ENCODE results near the gene SLC39A6.

- TF ChIP-seq POLR2A (IDR thresholded peaks at IDR 0.05; ENCODE audit: low read length) (no peak), GATA1 (IDR thresholded peaks at IDR 0.05; ENCODE audit: low read depth, low read length) (no peak)
Measured at GRCh38 chr18:36075862-36076587, 53.1 kb downstream of the SLC39A6 start.

Data from erythroblast (primary cell).